GM10266 (cell line): ENCODE results near the gene SIX2.

ENCODE experiments used
- DNase-seq: peaks from one replicate; pipeline ENCODE4 v3.0.0; 2012; ENCODE audit errors: extremely low spot score
- CTCF ChIP-seq: IDR thresholded peaks from 2 replicates; pipeline ENCODE4 v1.5.1; 2012; ENCODE audit warnings: mild to moderate bottlenecking, low read depth; ENCODE audit not compliant: control insufficient read depth, insufficient read depth; ENCODE audit errors: missing control alignments

The SIX2 gene

DNA sequence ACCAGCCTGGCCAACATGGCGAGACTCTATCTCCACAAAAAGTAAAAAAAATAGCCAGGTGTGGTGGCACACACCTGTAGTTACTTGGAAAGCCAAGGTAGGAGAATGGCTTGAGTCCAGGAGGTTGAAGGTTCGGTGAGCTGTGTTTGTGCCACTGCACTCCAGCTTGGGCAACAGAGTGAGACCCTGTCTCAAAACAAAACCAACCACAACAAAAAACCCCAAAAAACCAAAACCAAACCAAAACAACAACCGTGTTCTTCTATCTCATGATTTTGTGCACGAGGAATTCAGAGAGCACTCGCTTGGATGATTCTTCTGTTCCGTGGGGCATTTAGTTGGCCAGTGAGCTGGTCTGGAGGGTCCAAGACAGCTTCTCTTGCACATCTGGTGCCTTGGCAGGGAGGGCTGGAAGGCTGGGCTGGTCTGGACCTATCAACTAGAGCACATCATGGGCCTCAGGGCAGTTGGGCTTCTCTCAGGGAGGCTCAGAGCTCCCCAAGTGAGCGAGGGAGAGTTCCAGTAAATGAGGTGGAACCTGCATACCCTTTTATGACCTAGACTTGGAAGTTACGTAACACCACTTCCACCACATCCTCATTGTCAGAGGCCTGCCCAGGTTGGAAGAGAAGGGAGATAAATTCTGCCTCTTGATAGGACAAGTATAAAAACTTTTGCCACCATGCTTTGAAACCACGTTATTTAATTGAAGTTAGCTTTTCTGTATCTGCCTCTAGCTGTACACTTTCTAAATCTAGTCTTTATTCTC, 25.2 kb downstream of the SIX2 start:
- no peak for TF ChIP-seq CTCF
- DNase-seq: no peak

GRCh38 chr2:44981714-44982108, 27.5 kb downstream of the SIX2 start:
- peak; percentile 82 for TF ChIP-seq CTCF
- peak; percentile 73 for DNase-seq

DNA sequence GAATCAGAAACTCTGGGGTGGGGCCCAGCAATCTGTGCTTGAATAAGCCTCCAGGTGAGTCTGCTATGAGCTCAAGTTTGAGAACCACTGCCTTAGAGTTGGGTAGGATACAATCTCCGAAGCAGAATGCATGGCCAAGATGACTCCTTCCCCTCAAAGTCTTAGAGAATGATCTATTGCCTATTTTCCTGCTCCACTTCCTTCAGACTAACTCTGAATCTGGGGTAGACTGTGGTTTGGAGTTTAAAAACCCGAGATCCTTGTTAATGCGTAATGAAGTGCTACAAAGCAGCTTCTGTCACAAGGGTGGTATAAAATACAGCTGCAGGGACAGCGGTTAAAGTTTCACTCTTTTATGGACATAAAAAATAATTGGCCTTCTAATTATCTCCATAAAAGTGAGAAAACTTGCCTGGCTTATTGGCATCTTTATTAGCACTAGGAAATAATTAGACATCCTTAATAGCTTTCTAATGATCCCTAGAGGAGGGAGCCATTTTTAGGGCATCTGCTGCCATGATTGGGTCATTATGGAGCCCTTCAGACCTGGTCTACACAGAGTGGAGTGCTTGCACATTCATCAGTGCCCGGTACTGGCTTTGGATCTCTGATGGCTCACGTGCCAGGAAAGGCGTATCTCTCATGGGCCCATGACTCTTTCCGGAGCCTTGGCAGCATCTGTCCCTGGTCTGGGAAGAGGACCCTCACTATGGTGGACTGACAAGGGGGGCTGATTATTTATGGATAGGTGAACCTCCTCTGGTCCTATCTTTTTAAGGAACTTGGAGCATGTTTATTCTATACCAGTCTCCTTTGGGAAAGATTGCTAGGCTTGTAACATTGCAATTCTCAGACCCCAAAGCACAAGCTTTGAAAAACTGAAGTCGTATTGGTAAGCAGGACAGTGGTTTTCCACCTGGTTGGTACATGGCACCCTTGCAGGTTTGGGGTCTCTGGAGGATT, 28.2 kb downstream of the SIX2 start:
- TF ChIP-seq CTCF: no peak
- DNase-seq: no peak

GRCh38 chr2:44979581-44979980, 29.7 kb downstream of the SIX2 start:
- TF ChIP-seq CTCF: no peak

GRCh38 chr2:44975571-44976450, 33.4 kb downstream of the SIX2 start:
- no peak for TF ChIP-seq CTCF
- no peak for DNase-seq

More at GRCh38 chr2:44979581-44979980, 29.7 kb downstream of the SIX2 start:
- DNase-seq: no peak

DNA sequence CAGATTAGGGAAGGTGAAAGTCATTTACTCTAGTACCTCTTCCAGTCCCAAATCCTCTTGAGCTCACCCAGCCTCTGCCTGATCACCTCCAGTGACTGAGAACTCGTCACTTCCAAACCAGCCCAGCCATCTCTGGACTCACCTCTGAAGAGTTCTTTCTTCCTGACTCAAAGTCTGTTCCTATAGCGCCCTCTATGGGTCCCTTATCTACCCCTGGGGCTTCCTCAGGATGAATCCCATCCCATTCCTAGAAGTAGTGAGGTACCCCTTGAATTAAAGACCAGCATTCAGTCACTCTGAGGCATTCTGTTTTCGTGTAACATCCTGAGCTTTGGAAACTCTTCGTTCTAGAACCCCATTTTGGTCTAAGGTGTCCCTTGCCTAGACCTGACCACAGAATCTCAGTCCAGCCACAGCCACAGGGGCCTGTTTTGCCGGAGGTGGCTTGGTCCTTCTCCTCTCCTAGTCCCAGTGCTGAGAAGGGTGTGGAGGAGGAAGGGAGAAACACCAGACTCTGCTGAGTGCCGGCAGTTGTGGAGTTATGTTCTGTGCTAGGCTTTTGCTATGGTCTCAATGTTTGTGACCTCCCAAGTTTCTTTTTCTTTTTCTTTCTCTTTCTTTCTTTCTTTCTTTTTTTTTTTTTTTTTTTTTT, 35.1 kb downstream of the SIX2 start:
- TF ChIP-seq CTCF: peak; percentile 28
- DNase-seq: no peak
